Stimulated activated CD8-positive, alpha-beta memory T cell treated with anti-CD3 and anti-CD28 coated beads, Interleukin-12 subunit alpha, Interleukin-12 subunit beta, amount 100 ng/mL, for 1 hour (primary cell): Measurements from ENCODE around the gene DLGAP1.
"Not testable (repeated sequence)": the region's sequence is repeated elsewhere in the genome, so short reads cannot be mapped to it uniquely, and the experiment has no call there.

Experiments
- DNase-seq: peaks from one replicate; pipeline ENCODE4 v3.0.0-alpha.2; 2020; ENCODE audit warnings: low read depth

Gene DLGAP1

DNA sequence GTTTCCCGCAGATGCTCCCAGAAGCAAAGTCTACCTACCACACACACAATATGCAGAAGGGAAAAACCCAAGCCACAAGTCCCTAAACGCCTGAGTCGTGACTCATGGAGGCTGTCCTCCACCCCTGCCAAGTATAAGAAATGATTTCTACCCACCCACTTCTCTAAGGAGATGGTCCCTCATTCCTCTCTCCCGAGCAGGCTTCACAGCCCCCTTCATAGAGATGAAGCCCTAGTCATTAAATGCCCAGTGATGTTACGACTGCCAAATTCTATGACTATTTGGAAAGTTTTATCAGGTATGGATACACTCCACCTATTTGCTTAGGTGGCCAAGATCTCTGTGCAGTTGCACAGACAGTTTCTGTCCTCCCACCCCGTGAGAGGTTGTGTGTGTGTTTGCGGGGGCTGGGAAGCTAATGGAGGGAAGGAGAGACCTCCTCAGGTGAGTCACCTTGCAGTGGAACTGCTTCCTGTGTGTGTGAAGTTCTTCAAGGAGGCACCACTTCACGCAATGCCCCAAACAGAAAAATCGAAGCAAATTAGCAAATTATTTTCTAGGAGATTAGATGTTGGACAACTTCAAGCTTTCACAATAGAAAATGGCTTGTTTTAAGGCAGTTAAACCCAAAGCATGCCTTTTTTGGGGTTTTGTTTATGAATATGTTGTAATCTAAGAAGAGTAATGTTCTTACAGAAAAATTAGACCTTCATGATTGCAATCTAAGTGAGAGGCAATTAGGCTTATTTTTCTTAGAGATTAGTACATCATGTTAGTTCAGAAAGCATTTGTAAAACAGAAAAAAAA lies 830.0 kb downstream of the DLGAP1 start:
- DNase-seq: no peak

DNA sequence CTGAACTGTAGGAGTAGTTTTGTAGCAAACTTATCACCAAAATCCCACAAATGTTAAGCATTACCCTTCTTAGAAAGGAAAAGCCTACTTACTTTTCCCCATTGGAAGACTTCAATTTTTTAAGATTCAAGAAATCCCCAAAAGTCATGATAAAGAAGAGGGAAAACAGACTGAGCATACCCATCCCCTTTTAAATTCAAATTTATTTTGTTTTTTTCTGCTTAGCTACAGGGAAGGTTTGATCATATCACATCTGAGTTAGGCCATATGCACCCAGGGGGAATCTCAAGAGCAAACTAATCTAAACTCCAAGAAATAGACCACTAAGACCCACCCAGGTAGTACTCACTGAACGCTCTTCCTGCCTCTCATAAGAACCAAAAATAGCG lies 830.6 kb downstream of the DLGAP1 start:
- no peak for DNase-seq

DNA sequence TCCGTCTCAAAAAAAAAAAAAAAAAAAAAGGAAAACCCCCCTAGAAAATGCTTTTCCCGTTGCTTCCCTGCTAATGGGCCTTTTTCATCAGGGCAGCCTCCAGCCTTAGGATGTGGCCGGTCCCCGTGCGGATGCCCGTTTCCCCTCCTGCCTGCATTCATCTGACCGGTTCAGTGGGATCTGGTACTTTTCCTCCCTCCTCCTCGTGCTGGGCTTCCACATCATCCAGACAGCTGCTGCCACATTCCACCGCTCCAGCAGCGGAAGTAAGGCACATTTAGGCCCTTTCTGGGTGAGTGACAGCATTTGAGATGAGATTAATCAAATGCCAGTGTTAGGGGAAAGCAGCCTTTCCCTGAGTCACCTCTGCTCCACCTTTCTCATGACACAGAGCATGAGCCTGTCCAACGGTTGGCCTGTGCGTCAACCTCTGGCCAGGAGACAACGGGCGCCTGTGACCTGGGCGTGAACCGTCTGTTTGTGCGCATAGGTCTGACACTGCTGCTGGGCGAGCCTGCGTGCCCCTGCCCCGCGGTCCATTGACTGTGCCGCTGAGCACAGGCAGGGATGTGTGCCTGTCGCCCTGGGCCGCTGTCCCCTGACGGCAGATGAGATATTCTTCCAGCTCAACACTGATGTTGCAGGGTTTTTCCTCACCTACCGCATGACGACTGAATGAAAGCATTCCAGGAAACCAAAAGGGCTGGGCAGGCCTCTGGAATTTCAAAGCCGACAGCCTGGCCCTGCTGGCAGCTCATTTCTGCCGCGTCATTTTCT lies 831.1 kb downstream of the DLGAP1 start:
- no peak for DNase-seq

DNA sequence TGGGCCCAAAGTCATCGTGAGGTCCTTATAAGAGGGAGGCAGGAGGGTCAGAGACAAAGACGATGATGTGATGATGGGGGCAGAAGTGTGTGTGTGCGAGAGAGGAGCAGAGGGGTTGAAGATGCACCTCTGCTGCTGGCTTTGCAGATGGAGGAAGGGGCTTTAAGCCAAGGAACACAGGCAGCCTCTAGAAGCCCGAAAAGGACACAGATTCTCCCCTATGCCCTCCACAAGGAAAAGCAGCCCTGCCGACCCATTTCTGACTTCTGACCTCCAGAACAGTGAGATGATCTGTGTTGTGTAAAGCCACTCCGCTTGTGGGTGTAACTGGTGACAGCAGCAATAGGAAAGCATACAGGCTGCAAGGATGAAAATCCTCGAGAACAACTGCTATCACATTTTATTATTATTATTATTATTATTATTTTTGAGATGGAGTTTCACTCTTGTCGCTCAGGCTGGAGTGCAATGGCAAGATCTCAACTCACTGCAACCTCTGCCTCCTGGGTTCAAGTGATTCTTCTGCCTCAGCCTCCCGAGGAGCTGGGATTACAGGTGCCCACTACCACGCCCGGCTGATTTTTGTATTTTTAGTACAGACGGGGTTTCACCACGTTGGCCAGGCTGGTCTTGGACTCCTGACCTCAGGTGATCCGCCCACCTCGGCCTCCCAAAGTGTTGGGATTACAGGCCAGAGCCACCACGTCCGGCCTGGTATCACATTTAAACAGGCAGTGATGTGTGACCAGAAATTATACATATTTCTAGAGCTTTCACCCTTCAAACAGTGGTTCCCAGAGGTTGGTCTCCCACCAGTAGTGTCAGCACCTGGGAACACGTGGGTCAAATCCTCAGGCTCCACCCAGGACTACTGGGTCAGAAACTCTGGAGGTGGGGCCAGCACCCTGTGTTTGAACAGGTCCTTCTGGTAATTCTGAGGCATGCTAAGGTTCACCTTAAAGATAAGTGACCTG lies 834.7 kb downstream of the DLGAP1 start:
- DNase-seq: no peak

DNA sequence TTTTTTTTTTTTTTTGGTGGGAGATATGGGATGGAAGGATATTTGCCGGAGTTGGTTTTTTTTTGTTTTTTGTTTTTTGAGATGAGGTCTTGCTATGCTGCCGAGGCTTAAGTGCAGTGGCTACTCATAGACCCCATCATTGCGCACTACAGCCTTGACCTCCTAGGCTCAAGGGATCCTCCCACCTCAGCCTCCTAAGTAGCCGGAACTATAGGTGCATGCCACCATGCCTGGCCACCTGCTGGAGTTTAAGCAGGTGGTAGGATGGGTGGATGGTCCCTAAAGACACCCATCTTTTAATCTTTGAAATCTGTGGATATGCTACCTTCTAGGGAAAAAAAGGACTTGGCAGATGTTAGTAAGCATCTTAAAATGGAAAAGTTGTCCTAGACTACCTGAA lies 835.4 kb downstream of the DLGAP1 start:
- DNase-seq: no peak

DNA sequence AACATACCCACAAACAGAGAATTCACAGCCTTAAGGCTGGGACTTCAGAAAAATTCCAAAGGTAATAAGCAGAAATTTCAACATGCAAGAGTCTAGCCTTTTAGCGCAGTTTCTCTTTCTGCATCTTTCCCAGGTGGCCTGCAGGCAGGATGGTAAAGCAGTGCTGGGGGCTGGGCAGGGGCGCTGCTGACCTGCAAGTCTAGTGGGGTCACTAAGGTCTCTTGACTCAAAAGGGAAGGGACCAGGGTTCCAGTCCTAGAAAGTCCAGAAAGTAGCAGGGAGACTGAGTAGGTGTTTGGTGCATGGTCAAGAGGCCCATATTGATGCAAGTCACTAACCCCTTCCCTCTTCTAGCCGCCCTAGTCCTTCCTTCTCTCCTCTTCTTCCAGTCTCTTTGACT lies 835.9 kb downstream of the DLGAP1 start:
- DNase-seq: no peak

DNA sequence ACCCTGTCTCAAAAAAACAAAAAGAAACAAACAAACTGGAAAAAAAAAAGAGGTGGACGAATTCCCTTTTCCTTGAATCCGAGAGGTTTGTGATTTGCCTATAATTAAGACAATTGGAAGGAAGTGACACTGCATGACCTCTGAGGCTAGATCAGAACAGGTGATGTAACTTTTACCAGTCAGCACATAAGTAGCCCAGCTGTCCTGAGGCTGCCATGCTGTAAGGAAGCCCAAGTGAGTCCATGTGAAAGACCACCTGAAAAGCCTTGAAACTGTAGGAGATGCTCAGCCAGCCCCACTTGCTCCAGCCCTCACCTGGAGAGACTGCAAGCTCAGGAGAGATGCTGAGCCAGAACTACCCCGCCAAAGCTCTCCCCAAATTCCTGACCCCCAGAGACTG lies 838.4 kb downstream of the DLGAP1 start:
- no peak for DNase-seq

DNA sequence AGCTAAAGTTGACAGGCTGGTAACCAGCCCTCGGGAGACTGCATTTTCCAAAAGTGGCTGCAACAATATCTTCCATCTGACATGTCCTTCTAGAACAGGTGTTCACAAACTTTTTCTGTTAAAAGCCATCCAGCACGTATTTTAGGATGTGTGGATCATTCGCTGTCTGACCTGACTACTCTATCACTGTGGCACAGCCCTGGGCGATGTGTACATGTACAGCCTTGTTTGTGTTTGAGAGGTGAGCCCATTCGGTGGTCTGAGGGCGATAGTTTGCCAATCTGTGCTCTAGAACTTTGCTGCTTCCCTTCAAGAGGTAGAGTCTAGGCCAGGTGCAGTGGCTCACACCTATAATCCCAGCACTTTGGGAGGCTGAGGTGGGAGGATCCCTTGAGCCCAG lies 839.0 kb downstream of the DLGAP1 start:
- DNase-seq: no peak

DNA sequence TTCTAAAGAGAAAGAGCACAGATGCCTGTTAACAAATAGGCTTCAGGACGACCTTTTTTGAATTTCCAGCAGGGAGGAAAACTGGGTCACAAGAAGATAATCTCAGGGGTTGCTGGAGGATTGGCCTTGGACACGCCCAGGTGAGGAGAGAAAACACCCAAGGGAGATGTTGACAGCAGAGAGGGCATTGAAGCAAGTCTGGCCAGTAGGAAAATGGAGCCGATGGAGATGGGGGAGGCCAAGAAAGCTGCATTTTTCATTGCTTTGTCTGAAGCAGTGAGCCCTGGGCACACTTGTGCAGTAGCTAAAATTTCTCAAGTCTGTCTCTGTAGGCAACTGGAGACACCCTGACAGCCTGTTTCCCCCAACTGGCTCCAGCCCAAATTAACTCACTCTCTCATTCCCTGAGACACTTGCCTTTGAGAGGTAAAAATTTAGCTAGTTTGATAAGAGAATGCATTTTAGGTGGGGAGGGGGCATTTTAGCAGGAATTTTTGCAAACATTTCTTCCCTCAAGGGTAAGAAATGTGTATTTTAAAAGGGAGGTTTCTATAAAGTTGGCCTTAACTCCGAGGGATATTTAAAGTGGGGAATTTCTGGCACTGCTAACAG lies 839.6 kb downstream of the DLGAP1 start:
- DNase-seq: no peak

DNA sequence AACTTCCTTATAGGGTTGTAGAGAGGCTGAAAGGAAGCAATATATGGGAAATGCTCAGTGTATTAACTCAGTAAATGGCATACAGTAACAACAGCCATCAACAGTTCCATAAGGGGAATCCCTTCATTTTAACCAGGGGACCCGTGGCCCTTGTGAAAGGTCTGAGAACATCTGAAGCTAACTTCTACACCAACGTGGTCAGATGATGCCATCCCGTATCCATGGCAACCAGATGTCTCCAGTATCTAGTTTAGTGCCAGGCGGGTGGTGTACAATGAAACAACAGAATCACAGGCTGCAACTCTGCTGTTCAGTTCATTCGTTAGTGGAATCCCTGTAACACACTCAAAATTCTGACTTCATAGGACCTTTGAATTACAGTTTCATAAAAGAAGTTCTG lies 842.8 kb downstream of the DLGAP1 start:
- no peak for DNase-seq

DNA sequence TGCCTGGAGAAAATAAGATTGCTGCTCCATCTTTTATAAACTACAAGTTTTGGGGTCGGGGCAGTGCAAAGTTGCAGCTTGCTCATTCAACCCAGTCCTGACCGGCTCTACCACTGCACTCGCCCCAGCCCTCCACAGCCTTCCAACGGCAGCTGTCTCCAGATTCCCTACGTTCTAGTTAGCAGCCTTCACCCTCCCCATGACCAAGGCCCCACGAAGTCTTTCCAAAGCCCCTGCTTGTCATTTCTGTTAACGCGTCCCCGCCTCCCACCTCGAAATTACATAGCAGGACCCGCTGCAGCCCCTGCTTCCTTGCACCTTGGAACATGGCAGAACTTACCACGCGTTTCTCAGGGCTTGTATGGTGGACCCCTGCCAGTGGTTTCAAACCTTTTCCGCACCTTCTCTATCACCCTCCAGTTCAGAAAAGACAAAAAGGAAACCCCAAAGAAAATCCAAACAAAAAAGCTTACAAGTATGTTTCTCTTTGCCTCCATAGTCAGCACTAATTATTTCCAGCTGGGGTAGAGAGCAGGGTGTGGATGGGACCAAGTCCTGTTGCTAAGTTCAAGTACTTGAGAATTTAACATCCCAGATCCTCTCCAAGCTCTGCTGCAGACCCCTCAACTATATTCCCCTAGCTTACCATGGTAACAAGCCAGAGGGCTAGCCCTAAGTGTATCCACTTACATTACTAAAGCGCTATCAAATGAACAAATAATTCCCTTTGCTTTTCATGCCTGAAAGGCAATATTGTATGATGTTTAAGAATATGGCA lies 843.6 kb downstream of the DLGAP1 start:
- DNase-seq: no peak

DNA sequence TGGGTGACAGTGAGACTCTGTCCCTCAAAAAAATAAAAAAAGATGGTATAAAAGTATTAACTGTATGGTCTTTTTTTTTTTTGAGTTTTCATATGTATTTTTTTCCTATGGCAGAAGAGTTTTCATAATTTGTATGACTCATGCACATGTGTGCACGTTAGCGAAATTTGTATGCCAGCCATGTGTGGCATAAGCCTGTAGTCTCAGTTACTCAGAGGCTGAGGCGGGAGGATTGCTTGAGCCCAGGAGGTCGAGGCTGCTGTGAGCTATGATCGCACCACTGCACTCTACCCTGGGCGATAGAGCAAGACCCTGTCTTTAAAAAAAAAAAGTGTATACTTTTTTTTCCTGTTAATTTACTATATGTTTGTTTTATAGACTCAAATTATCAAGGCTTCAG lies 844.3 kb downstream of the DLGAP1 start:
- no peak for DNase-seq

DNA sequence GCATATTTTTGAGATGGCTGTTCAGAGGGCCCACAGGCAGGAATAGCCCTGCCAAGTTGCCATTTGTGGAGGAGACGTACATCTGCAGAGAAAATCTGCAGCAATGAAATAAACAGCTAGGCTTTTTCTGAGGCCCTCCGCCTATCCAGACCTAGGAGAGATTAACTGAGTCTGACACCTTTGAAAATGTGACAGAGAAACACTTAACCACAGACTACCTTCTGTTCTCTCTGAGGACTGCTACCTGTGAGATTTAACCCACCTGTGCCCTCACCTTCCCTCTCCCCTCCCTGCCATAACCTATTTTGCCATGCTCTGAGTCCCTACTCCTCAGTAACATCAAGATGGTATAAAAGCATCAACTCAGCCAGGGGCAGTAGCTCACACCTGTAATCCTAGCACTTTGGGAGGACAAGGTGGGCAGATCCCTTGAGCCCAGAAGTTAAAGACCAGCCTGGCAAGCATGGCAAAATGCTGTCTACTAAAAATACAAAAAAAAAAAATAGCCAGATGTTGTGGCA lies 844.9 kb downstream of the DLGAP1 start:
- no peak for DNase-seq

DNA sequence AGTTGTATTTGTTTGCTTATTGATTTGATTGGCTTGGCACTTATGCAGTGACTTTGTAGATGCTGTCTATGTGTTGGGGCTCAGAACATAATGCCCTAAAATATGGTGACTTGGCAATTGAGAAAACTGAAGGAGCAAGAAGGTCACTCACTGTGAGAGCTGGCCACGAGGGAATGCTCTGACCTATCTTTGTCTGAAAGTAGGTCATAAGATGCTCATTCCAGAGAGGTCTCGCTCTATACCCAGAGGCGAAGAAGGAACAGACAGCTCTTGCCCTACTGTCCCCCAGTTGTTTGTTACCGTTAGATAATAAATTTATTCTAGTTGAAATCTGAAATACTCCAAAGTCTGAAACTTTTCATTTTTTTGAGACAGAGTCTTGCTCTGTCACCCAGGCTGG lies 846.6 kb downstream of the DLGAP1 start:
- DNase-seq: no peak

DNA sequence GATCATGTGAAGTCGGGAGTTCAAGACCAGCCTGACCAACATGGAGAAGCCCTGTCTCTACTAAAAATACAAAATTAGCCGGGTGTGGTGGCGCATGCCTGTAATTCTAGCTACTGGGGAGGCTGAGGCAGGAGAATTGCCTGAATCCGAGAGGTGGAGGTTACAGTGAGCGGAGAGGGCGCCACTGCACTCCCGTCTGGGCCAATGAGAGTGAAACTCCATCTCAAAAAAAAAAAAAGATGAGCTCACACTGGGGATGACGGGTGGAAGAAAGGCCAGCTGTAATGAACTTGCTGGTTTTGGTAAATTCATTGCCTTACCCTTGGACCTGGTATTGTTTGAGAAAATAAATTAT lies 847.0 kb downstream of the DLGAP1 start:
- DNase-seq: not testable (repeated sequence)

DNA sequence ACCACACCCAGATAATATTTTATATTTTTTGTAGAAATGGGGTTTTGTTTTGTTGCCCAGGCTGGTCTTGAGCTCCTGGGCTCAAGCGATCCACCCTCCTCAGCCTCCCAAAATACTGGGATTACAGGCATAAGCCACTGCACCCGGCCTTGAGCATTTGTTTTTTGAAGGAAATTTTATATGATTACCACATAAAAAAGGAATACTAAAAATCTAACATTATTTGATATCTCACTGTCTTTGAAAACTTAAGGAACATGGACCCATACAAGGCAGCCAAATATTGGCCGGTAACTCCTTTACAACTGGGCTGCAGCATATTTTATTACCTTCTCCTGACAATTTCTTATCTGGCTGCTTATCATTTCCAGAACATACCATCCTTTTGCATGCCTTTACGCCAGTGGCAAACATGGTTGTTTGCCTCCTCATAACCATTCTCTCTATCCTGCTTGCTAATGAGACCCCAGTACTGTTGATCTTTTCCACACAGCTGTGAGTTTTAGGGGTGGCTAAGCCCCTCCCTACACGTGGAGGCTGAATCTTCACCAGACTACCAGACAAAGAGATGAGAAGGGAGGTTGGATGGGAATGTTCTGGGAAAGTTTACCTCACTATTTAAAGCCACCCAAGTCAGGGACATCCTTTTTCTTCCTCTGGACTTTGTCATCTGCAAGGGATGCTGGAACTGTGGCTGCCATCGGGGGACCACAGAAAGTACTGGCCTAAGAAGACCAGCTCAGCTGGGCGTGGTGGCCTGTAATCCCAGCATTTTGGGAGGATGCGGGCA lies 847.6 kb downstream of the DLGAP1 start:
- DNase-seq: no peak

DNA sequence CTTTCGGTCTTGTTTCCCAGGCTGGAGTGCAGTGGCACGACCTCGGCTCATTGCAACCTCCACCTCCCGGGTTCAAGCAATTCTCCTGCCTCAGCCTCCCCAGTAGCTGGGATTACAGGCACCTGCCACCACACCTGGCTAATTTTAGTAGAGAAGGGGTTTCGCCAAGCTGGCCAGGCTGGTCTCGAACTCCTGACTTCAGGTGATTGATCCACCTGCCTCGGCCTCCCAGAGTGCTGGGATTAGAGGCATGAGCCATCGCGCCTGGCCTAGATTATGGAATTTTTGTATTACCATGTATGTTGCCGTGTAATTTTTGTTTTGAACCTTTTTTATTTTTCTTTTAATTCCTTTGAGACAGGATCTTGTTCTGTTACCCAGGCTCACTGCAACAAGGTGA lies 848.2 kb downstream of the DLGAP1 start:
- DNase-seq: not testable (repeated sequence)

DNA sequence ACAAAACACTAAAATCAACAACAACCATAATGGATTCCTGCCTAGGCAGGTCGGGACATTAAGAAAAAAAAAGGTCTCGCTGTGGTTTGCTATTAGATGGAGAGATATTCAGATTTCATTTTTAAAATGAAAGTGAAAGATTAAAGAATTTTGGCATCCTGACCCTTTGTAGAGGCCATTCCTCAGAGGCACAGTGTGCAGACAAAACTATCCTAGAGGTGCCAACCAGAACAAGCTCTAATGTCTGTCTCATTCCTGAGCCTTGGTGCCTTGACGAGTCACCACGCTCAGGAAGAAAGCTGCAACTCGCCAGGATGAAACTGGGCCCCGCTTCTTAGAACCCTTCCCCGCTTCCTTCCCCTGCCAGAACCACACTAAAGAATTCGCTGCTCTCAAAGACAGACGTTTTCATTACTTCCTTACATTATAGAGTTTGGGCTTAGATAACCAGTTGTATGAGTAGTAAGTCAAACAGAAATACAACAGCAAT lies 849.1 kb downstream of the DLGAP1 start:
- no peak for DNase-seq

DNA sequence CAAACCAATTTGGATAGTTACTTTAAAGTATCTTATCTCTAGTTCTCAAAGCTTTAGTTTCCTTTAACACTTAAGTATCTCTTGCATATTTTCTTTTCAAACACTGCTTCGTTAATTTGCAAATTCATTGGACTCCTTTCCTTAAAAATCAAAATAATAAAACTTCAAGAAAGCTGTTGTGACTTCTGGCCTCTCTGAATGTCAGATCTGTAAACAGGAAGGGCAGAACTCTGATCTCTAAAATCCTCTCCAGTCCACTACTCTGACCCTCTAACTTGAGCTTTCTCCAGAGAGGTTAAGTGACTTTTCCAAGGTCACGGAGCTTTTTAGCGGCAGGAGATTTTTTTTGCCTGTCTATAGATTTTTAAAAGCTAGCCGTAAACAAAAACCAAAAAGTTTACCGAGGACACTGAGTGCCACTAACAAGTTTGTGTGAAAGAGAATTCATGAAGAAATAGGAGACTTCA lies 849.6 kb downstream of the DLGAP1 start:
- no peak for DNase-seq
